HG03135 (cell line): ENCODE results near the gene CLPTM1.
"Not testable (repeated sequence)": the region's sequence is repeated elsewhere in the genome, so short reads cannot be mapped to it uniquely, and the experiment has no call there.

ENCODE experiments used
- ATAC-seq: cut with Tn5 transposase; IDR thresholded peaks from one replicate; pipeline ENCODE4 v1.9.1; 2021; ENCODE audit warnings: mild to moderate bottlenecking, moderate library complexity; ENCODE audit not compliant: unreplicated experiment

CLPTM1 gene

GRCh38 chr19:44939668-44940067, 15.5 kb upstream of the CLPTM1 start:
- no peak for ATAC-seq

GRCh38 chr19:44942067-44942571, 13.1 kb upstream of the CLPTM1 start, which contains the start of gene APOC4:
Gene APOC4 (plus strand): TSS chr19:44942237. CDS start chr19:44942278, 41 bp downstream.
- ATAC-seq = no peak

- no peak for ATAC-seq
These were observed 11.4 kb upstream of the CLPTM1 start for GRCh38 chr19:44943801-44944249.

- ATAC-seq = no peak
These were observed 8.1 kb upstream of the CLPTM1 start for GRCh38 chr19:44947041-44947581.

GRCh38 chr19:44948237-44948636, 6.9 kb upstream of the CLPTM1 start:
- no peak for ATAC-seq

GRCh38 chr19:44948763-44949374, 6.3 kb upstream of the CLPTM1 start:
- no peak for ATAC-seq

- no peak for ATAC-seq
These were observed 5.6 kb upstream of the CLPTM1 start for GRCh38 chr19:44949550-44949949.

- ATAC-seq = no peak
These were observed 3.7 kb upstream of the CLPTM1 start for GRCh38 chr19:44951179-44952159.

GRCh38 chr19:44954278-44954648, 917 bp upstream of the CLPTM1 start:
- ATAC-seq = no peak

GRCh38 chr19:44955505-44956439, 592 bp downstream of the CLPTM1 start:
- peak; percentile 17 for ATAC-seq

- ATAC-seq = no peak
These were observed 2.3 kb downstream of the CLPTM1 start for GRCh38 chr19:44957526-44957925.

GRCh38 chr19:44958090-44958489, 2.9 kb downstream of the CLPTM1 start:
- ATAC-seq = no peak

- ATAC-seq = no peak
These were observed 4.5 kb downstream of the CLPTM1 start for GRCh38 chr19:44959691-44960090.

- no peak for ATAC-seq
These were observed 5.9 kb downstream of the CLPTM1 start for GRCh38 chr19:44960906-44961728.

GRCh38 chr19:44961821-44962220, 6.6 kb downstream of the CLPTM1 start:
- no peak for ATAC-seq

GRCh38 chr19:44968118-44968517, 12.9 kb downstream of the CLPTM1 start:
- no peak for ATAC-seq

GRCh38 chr19:44968670-44969069, 13.5 kb downstream of the CLPTM1 start:
- no peak for ATAC-seq

GRCh38 chr19:44969437-44969836, 14.3 kb downstream of the CLPTM1 start:
- ATAC-seq = no peak

GRCh38 chr19:44971451-44971850, 16.3 kb downstream of the CLPTM1 start:
- ATAC-seq = not testable (repeated sequence)

- no peak for ATAC-seq
These were observed 17.6 kb downstream of the CLPTM1 start for GRCh38 chr19:44972802-44973201.
